ENCODE measurements around the gene SESN1. TPM values are rescaled to one million over a fixed set of nuclear protein-coding genes. Genes with fewer than 3 reads are reported as not detected.

Gene SESN1
- 8.5 and 25.3 TPM in 2 replicates for total RNA-seq (2011; cell fraction: chromatin; rRNA removed; ENCODE audit: low replicate concordance)
- 4.8 and 6.3 TPM in 2 replicates for total RNA-seq (2011; cell fraction: nucleolus; rRNA removed)
- total RNA-seq (2011; cell fraction: nucleoplasm; rRNA removed): 9.5 and 18.4 TPM in 2 replicates
- total RNA-seq (2014; rRNA removed): 6.4 and 6.8 TPM in 2 replicates
- total RNA-seq (2014; rRNA removed; fragmentation: Illumina TruSeq; extraction: Trizol): 9.4 and 9.8 TPM in 2 replicates
- 9.7 and 11.2 TPM in 2 replicates for total RNA-seq (2015; rRNA removed; fragmentation: Illumina TruSeq; extraction: Trizol)
- 6.6 and 7.4 TPM in 2 replicates for total RNA-seq (2021)
- 13.0 and 13.3 TPM in 2 replicates for polyA plus RNA-seq (2011; rRNA removed)
- 2.5 and 5.3 TPM in 2 replicates for polyA plus RNA-seq (2011; cell fraction: cytosol; rRNA removed)
- polyA plus RNA-seq (2011; cell fraction: nucleus; rRNA removed): 5.8 and 10.1 TPM in 2 replicates
- 7.7 and 8.8 TPM in 2 replicates for polyA plus RNA-seq (2012)
- polyA plus RNA-seq (2014; fragmentation: Illumina TruSeq; extraction: Trizol): 8.5 and 8.9 TPM in 2 replicates
- 1 to 10 TPM; 3.1 to 3.8 TPM for polyA plus RNA-seq (2014; fragmentation: Nextera tagmentation; extraction: Ambion mirVana)
- 6.1 and 6.3 TPM in 2 replicates for polyA plus RNA-seq (2014; rRNA removed)
- polyA minus RNA-seq (2011; rRNA and poly(A)+ RNA removed): 14.6 and 19.8 TPM in 2 replicates
- 3.3 and 4.3 TPM in 2 replicates for polyA minus RNA-seq (2011; cell fraction: cytosol; rRNA and poly(A)+ RNA removed)
- polyA minus RNA-seq (2011; cell fraction: nucleus; rRNA and poly(A)+ RNA removed): 7.8 and 17.0 TPM in 2 replicates
- Bru-seq, nascent RNA: percentile 59 among the genes with signal in this experiment
- percentile 69 among the genes with signal in this experiment for BruChase-seq, experiment 1, labeled RNA remaining after a 2-hour chase
- percentile 69 among the genes with signal in this experiment for BruChase-seq, experiment 2, labeled RNA remaining after a 6-hour chase
- long read RNA-seq, experiment 1, transcript SESN1-202 (10 exons, 2,676 nt): minor isoform, 7 of 48 reads
- long read RNA-seq, experiment 1, transcript SESN1-204 (10 exons, 3,509 nt): major isoform, 35 of 48 reads
- long read RNA-seq, experiment 1, partial matches to known transcripts: 2 of 48 reads
- long read RNA-seq, experiment 1, other reads (novel, unspliced or antisense): 4 of 48 reads
- long read RNA-seq, experiment 2, partial matches to known transcripts: 1 of 6 reads
- long read RNA-seq, experiment 2, other reads (novel, unspliced or antisense): 1 of 6 reads
- long read RNA-seq, experiment 3, partial matches to known transcripts: 2 of 3 reads
- long read RNA-seq, experiment 3, other reads (novel, unspliced or antisense): 0 of 3 reads

GRCh38 chr6:109094416-109095035 lies at the start of gene SESN1:
SESN1 (minus strand) TSS chr6:109094846; CDS start chr6:109094073, 773 bp downstream.
- peak within 1 kb of the TSS; percentile 99 for H2AFZ ChIP-seq (ENCODE audit: low read depth, low read length)
- H3K4me3 ChIP-seq: peak within 1 kb of the TSS; percentile 84
- ChIA-PET POLR2A (interaction anchor here (0.6 to 2.2 kb wide), 9 partner anchors 9 to 1130 kb away, joined by 3 to 12 read pairs (median 5); partner anchors contain the start of gene CD164), CTCF (ENCODE audit: low intra/inter-chr PET ratio) (no interaction called here)
- 0% methylated on average over 20 of the region's 62 CpGs for WGBS (ENCODE audit: insufficient coverage, low coverage, missing lambda C conversion rate)
- peaks cover 13% of the 10 kb centered on the region for H3K36me3 ChIP-seq (ENCODE audit: control insufficient read depth, insufficient read depth, low read length)
- no peaks in the 10 kb centered on the region for H3K9me1 ChIP-seq (ENCODE audit: control insufficient read depth, insufficient read depth, low read length)
- H3K9ac ChIP-seq (ENCODE audit: insufficient read depth in 1 of 2, low read depth in 2 of 2, low read length in 2 of 2): peak within 1 kb of the TSS; percentile 94 to 96
- intact Hi-C loops (cut with micrococcal nuclease) (loop anchor here (2.0 to 5.0 kb wide), 5 partner anchors 68 to 288 kb away; partner anchors contain the start of gene CD164), in situ Hi-C loops (cut with MboI) (no loop called here)
- H3K27me3 ChIP-seq (ENCODE audit: control insufficient read depth in 2 of 2, insufficient read depth in 2 of 2, low read length in 2 of 2): no peaks in the 10 kb centered on the region
- H3K4me1 ChIP-seq (replicated peaks in 1 of 2; ENCODE audit: control insufficient read depth in 2 of 2, insufficient read depth in 2 of 2, low read length in 2 of 2): peaks cover 0 to 12% of the 10 kb centered on the region in 2 experiments; a peak in 2 of 5 replicates
- peak; percentile 67 for FAIRE-seq
- peaks cover 87% of the 10 kb centered on the region for H3K79me2 ChIP-seq (ENCODE audit: control insufficient read depth, insufficient read depth, low read length)
- DNase-seq (ENCODE audit: extremely low read depth in 1 of 4, low spot score in 3 of 4): peak; percentile 91 to 95 (median 93)
- peak within 1 kb of the TSS; percentile 98 for H3K4me2 ChIP-seq (ENCODE audit: insufficient read depth, low read length)
- peak within 1 kb of the TSS; percentile 94 for H3K27ac ChIP-seq (ENCODE audit: extremely low read depth, low read depth, low read length)
- H3K9me3 ChIP-seq (replicated peaks; ENCODE audit: control insufficient read depth, insufficient read depth, low read depth, low read length): no peaks in the 10 kb centered on the region
- H4K20me1 ChIP-seq (replicated peaks; ENCODE audit: control insufficient read depth, insufficient read depth, low read length): peaks cover 5% of the 10 kb centered on the region; the same call in 1 of the 2 replicates
- peak; percentile 90 for ATAC-seq
- no TSS peak for BruUV-seq (replicated peaks)
- peak in 2 of 3 experiments; percentile 54 to 70 for TF ChIP-seq YY1 (IDR thresholded peaks at IDR 0.05; ENCODE audit: borderline replicate concordance in 1 of 3, control insufficient read depth in 1 of 3, extremely low read depth in 1 of 3, insufficient read depth in 3 of 3, insufficient read length in 1 of 3, insufficient replicate concordance in 2 of 3, low read depth in 1 of 3, low read length in 2 of 3)
- peak; percentile 78; the same call in 1 of the 2 replicates for TF ChIP-seq ZNF76 (CRISPR knock-in tag; IDR thresholded peaks at IDR 0.05; ENCODE audit: borderline replicate concordance)
- TF ChIP-seq MBD2 (IDR thresholded peaks at IDR 0.05; ENCODE audit: borderline replicate concordance, low read depth): peak; percentile 54; the same call in 1 of the 2 replicates
- no peak for TF ChIP-seq MCM2 (IDR thresholded peaks at IDR 0.05; ENCODE audit: low read depth)
- no peak for TF ChIP-seq ZBTB43 (CRISPR knock-in tag; IDR thresholded peaks at IDR 0.05)
- TF ChIP-seq TEAD1 (CRISPR knock-in tag; IDR thresholded peaks at IDR 0.05): peak in 1 of 2 experiments; percentile 31; a peak in 1 of 4 replicates
- TF ChIP-seq FOXP4 (CRISPR knock-in tag; IDR thresholded peaks at IDR 0.05; ENCODE audit: borderline replicate concordance): no peak
- TF ChIP-seq MYC (IDR thresholded peaks at IDR 0.05; ENCODE audit: low read depth, low read length): no peak; the same call in 1 of the 2 replicates
- no peak for TF ChIP-seq MYC (CRISPR knock-in tag; IDR thresholded peaks at IDR 0.05; ENCODE audit: borderline replicate concordance, low read depth)
- TF ChIP-seq PHF21A (IDR thresholded peaks at IDR 0.05; ENCODE audit: borderline replicate concordance, low read depth): no peak; the same call in 1 of the 2 replicates
